Caco-2 (cell line): ENCODE results near the gene PCDHB1. TPM values are rescaled to one million over a fixed set of nuclear protein-coding genes. Genes with fewer than 3 reads are reported as not detected.

ENCODE experiments used
- BruUV-seq: library from RNA; stranded (reverse); fragments of 400-500 nt; replicated peaks from 2 replicates; lab custom pipeline; 2021; lab: Mats Ljungman, UMichigan
- CTCF ChIA-PET: fragments of 300-600 bp; sonication (Branson Sonifier 250); formaldehyde crosslinking; loops from one replicate; lab custom pipeline; 2022; ENCODE audit warnings: antibody characterized with exemption; lab: Charles Lee
- POLR2A ChIA-PET: fragments of 300-600 bp; sonication (Branson Sonifier 250); formaldehyde crosslinking; loops from one replicate; lab custom pipeline; 2022; ENCODE audit warnings: antibody characterized with exemption; lab: Charles Lee
- DNase-seq, 2 experiments: peaks; one replicate each; pipeline versions ENCODE4 v3.0.0 to v3.0.0-alpha.2; 2020 to 2022
- H3K27me3 ChIP-seq: replicated peaks from 2 replicates; pipeline ENCODE4 v1.6.0; 2011; ENCODE audit warnings: low read length; ENCODE audit not compliant: control insufficient read depth, insufficient read depth
- H3K36me3 ChIP-seq: 2 replicates; pipeline ENCODE4 v1.5.1; 2011; ENCODE audit warnings: low read length; ENCODE audit not compliant: control insufficient read depth, insufficient read depth
- H3K4me1 ChIP-seq: fragments of 250-450 bp; sonication (Bioruptor Pico); 2 replicates; pipeline ENCODE4 v1.5.1; 2020; ENCODE audit warnings: mild to moderate bottlenecking
- H3K4me3 ChIP-seq: 2 replicates; pipeline ENCODE4 v1.5.1; 2011; ENCODE audit warnings: low read depth, mild to moderate bottlenecking, control low read depth, low read length
- H3K9me3 ChIP-seq: fragments of 250-450 bp; sonication (Bioruptor Pico); 2 replicates; pipeline ENCODE4 v1.5.1; 2020; ENCODE audit warnings: mild to moderate bottlenecking, moderate library complexity
- H3K27ac Mint-ChIP-seq: one replicate; pipeline ENCODE4 v1.8.0; 2022; ENCODE audit warnings: mixed read lengths; ENCODE audit not compliant: unreplicated experiment
- H3K27me3 Mint-ChIP-seq: one replicate; pipeline ENCODE4 v1.8.0; 2022; ENCODE audit warnings: mixed read lengths; ENCODE audit not compliant: insufficient read depth, unreplicated experiment
- H3K36me3 Mint-ChIP-seq: one replicate; pipeline ENCODE4 v1.8.0; 2022; ENCODE audit warnings: mild to moderate bottlenecking, mixed read lengths; ENCODE audit not compliant: insufficient read depth, unreplicated experiment
- H3K4me1 Mint-ChIP-seq: one replicate; pipeline ENCODE4 v1.8.0; 2022; ENCODE audit warnings: low read depth, mixed read lengths; ENCODE audit not compliant: unreplicated experiment
- H3K4me3 Mint-ChIP-seq: one replicate; pipeline ENCODE4 v1.8.0; 2022; ENCODE audit warnings: mild to moderate bottlenecking, moderate library complexity, mixed read lengths; ENCODE audit not compliant: unreplicated experiment
- H3K9me3 Mint-ChIP-seq: one replicate; pipeline ENCODE4 v1.8.0; 2022; ENCODE audit warnings: mixed read lengths; ENCODE audit not compliant: unreplicated experiment
- intact Hi-C: fragments of 100-400 bp; cut with micrococcal nuclease; formaldehyde crosslinking; loops from one replicate; pipeline ENCODE4 v1.10.0; 2022; ENCODE audit not compliant: unreplicated experiment
- total RNA-seq: library from RNA; stranded (reverse); gene quantifications from 2 replicates; pipeline ENCODE4 v1.2.3, GENCODE V29; 2022
- TF ChIP-seq, protein P1 (sequence below), 2 experiments: fragments of 200-600 bp in 1 of 2; IDR thresholded peaks; 1 replicate in 1 of 2; 2 replicates in 1 of 2; pipeline versions ENCODE4 v1.5.1 to v1.8.0; 2011 to 2022; ENCODE audit warnings: antibody characterized with exemption in 1 of 2, control low read depth in 1 of 2, inconsistent platforms in 1 of 2, low read depth in 1 of 2, low read length in 1 of 2, mild to moderate bottlenecking in 1 of 2, moderate library complexity in 1 of 2; ENCODE audit not compliant: insufficient read depth in 1 of 2, severe bottlenecking in 1 of 2, unreplicated experiment in 1 of 2

Gene PCDHB1
- total RNA-seq, 1 experiment from 2014 or later, result not detected

GRCh38 chr5:141040771-141041426 is 10.3 kb upstream of the PCDHB1 start:
- no peaks in the 10 kb centered on the region for H3K36me3 ChIP-seq
- no TSS peak for BruUV-seq
- intact Hi-C loops, result loop anchor here (1.0 kb wide), 3 partner anchors 159 to 200 kb away; partner anchors contain the start of genes PCDHA10, PCDHA13 and PCDHA8
- TF ChIP-seq, protein P1, sequence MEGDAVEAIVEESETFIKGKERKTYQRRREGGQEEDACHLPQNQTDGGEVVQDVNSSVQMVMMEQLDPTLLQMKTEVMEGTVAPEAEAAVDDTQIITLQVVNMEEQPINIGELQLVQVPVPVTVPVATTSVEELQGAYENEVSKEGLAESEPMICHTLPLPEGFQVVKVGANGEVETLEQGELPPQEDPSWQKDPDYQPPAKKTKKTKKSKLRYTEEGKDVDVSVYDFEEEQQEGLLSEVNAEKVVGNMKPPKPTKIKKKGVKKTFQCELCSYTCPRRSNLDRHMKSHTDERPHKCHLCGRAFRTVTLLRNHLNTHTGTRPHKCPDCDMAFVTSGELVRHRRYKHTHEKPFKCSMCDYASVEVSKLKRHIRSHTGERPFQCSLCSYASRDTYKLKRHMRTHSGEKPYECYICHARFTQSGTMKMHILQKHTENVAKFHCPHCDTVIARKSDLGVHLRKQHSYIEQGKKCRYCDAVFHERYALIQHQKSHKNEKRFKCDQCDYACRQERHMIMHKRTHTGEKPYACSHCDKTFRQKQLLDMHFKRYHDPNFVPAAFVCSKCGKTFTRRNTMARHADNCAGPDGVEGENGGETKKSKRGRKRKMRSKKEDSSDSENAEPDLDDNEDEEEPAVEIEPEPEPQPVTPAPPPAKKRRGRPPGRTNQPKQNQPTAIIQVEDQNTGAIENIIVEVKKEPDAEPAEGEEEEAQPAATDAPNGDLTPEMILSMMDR (IDR thresholded peaks at IDR 0.05; ENCODE audit: insufficient read depth in 1 of 2, low read depth in 1 of 2, low read length in 1 of 2, severe bottlenecking in 1 of 2, unreplicated experiment in 1 of 2), result peak; percentile 56 to 87
- no peak overlapping the region for H3K4me3 ChIP-seq
- peaks cover 5% of the 10 kb centered on the region; the same call in 1 of the 2 replicates for H3K9me3 ChIP-seq
- DNase-seq, result peak; percentile 88
- Mint-ChIP-seq H3K36me3 (no peaks in the 10 kb centered on the region), H3K4me1 (no peaks in the 10 kb centered on the region), H3K4me3 (no peak overlapping the region), H3K27ac (no peak overlapping the region), H3K27me3 (no peaks in the 10 kb centered on the region), H3K9me3 (no peaks in the 10 kb centered on the region)
- no peaks in the 10 kb centered on the region for H3K4me1 ChIP-seq
- H3K27me3 ChIP-seq, result no peaks in the 10 kb centered on the region
- ChIA-PET CTCF (interaction anchor here (0.6 kb wide), 1 partner anchor 255 kb away, joined by 3 read pairs; the partner anchor contains the start of gene PCDHA1), POLR2A (no interaction called here)

- TF ChIP-seq, protein P1 (IDR thresholded peaks at IDR 0.05; ENCODE audit: insufficient read depth in 1 of 2, low read depth in 1 of 2, low read length in 1 of 2, severe bottlenecking in 1 of 2, unreplicated experiment in 1 of 2), result peak in 1 of 2 experiments; percentile 2
- no peak overlapping the region for H3K4me3 ChIP-seq
- no TSS peak for BruUV-seq
- Mint-ChIP-seq H3K4me3 (no peak overlapping the region), H3K36me3 (no peaks in the 10 kb centered on the region), H3K27me3 (no peaks in the 10 kb centered on the region), H3K27ac (no peak overlapping the region), H3K4me1 (no peaks in the 10 kb centered on the region), H3K9me3 (no peaks in the 10 kb centered on the region)
- H3K27me3 ChIP-seq, result no peaks in the 10 kb centered on the region
- no peaks in the 10 kb centered on the region for H3K36me3 ChIP-seq
- POLR2A ChIA-PET, result no interaction called here
- intact Hi-C loops, result loop anchor here (1.0 kb wide), 3 partner anchors 159 to 200 kb away; partner anchors contain the start of genes PCDHA10, PCDHA13 and PCDHA8
- H3K4me1 ChIP-seq, result no peaks in the 10 kb centered on the region
- DNase-seq, result no peak
- CTCF ChIA-PET, result interaction anchor here (0.6 kb wide), 1 partner anchor 255 kb away, joined by 3 read pairs; the partner anchor contains the start of gene PCDHA1
- H3K9me3 ChIP-seq, result peaks cover 5% of the 10 kb centered on the region; the same call in 1 of the 2 replicates
Observed at GRCh38 chr5:141041427-141041785, 9.8 kb upstream of the PCDHB1 start.

DNA sequence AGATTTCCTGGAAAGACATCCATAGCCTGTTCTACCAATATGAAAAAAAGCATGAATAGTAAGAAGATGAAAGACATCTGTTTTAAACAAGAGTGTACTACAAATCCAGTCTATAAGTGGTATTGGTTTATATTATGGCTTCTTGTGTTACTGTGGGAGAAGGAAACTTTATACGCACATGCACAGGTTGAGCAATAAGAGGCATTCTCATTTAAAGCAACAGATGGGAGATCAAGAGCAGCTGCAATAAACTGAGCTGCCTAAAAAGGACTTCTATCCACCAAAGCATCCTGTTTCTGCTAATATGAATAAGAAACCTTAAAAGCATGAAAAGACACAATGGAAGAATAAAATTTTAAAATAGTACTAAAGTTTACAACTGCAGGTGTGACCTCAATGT is 8.6 kb upstream of the PCDHB1 start:
- intact Hi-C loops, result no loop called here
- Histone ChIP-seq H3K4me1 (no peaks in the 10 kb centered on the region), H3K4me3 (no peak overlapping the region), H3K36me3 (no peaks in the 10 kb centered on the region), H3K9me3 (peaks cover 5% of the 10 kb centered on the region; the same call in 1 of the 2 replicates), H3K27me3 (no peaks in the 10 kb centered on the region)
- Mint-ChIP-seq H3K4me1 (no peaks in the 10 kb centered on the region), H3K27me3 (no peaks in the 10 kb centered on the region), H3K27ac (no peak overlapping the region), H3K36me3 (no peaks in the 10 kb centered on the region), H3K9me3 (no peaks in the 10 kb centered on the region), H3K4me3 (no peak overlapping the region)
- ChIA-PET POLR2A (no interaction called here), CTCF (no interaction called here)
- no peak for DNase-seq
- TF ChIP-seq, protein P1 (IDR thresholded peaks at IDR 0.05; ENCODE audit: insufficient read depth in 1 of 2, low read depth in 1 of 2, low read length in 1 of 2, severe bottlenecking in 1 of 2, unreplicated experiment in 1 of 2), result no peak
- BruUV-seq, result no TSS peak
